HCT116 (cell line): ENCODE results near the gene CCDC124. TPM values are rescaled to one million over a fixed set of nuclear protein-coding genes. Genes with fewer than 3 reads are reported as not detected.

Source experiments
- ATAC-seq: fragments of 200-7000 bp; cut with Tn5 transposase; 2 replicates; pipeline ENCODE4 v1.9.1; 2020; ENCODE audit warnings: mild to moderate bottlenecking, moderate library complexity
- BruUV-seq: library from RNA; stranded (reverse); fragments of 400-500 nt; replicated peaks from 2 replicates; lab custom pipeline; 2021; lab: Mats Ljungman, UMichigan
- CTCF ChIA-PET: fragments of 300-600 bp; sonication (Branson Sonifier 250); formaldehyde crosslinking; loops from one replicate; lab custom pipeline; 2021; ENCODE audit warnings: antibody characterized with exemption; lab: Charles Lee
- POLR2A ChIA-PET: fragments of 300-600, 350-600 bp; sonication (Branson Sonifier 250); formaldehyde crosslinking; loops from one replicate; lab custom pipeline; 2021; ENCODE audit warnings: antibody characterized with exemption; lab: Charles Lee
- RAD21 ChIA-PET, 2 experiments: fragments of 300-600 bp; sonication (Branson Sonifier 250); formaldehyde crosslinking; loops; one replicate each; lab custom pipeline; 2023; ENCODE audit warnings: low total read pairs in 2 of 2; ENCODE audit not compliant: uncharacterized antibody in 2 of 2, unreplicated experiment in 2 of 2, low non-redundant PET in 1 of 2; lab: Charles Lee
- DNase-seq: peaks from one replicate; pipeline ENCODE4 v3.0.0-alpha.2; 2010; ENCODE audit warnings: low read depth, low spot score
- H2AFZ ChIP-seq: fragments of 200-600 bp; shearing (Covaris generic), sonication (generic); 2 replicates; pipeline ENCODE4 v1.6.1; 2017; ENCODE audit warnings: low read depth, mixed run types, mixed read lengths, antibody characterized with exemption, low read length; ENCODE audit not compliant: poor library complexity, severe bottlenecking
- H3K27ac ChIP-seq: 2 replicates; pipeline ENCODE4 v1.5.1; 2012; ENCODE audit warnings: low read depth, low read length
- H3K27me3 ChIP-seq: fragments of 200-600 bp; sonication (generic); 2 replicates; pipeline ENCODE4 v1.6.1; 2016; ENCODE audit warnings: mixed run types, low read length, mixed read lengths; ENCODE audit not compliant: insufficient read depth
- H3K36me3 ChIP-seq, 2 experiments: fragments of 200-500 bp in 1 of 2; fragments of 200-600 bp in 1 of 2; sonication (Bioruptor generic) in 1 of 2; sonication (generic) in 1 of 2; 2 replicates each; pipeline versions ENCODE4 v1.5.1 to v1.6.1; 2014 to 2016; ENCODE audit warnings: low read length in 2 of 2, inconsistent platforms in 1 of 2, mixed read lengths in 1 of 2, mixed run types in 1 of 2; ENCODE audit not compliant: insufficient read depth in 2 of 2, control insufficient read depth in 1 of 2
- H3K4me1 ChIP-seq, 2 experiments: fragments of 200-600 bp in 1 of 2; sonication (generic) in 1 of 2; 2 replicates each; pipeline versions ENCODE4 v1.5.1 to v1.6.1; 2012 to 2017; ENCODE audit warnings: low read length in 2 of 2, inconsistent platforms in 1 of 2, mild to moderate bottlenecking in 1 of 2, mixed read lengths in 1 of 2, mixed run types in 1 of 2, moderate library complexity in 1 of 2; ENCODE audit not compliant: insufficient read depth in 2 of 2, control insufficient read depth in 1 of 2
- H3K4me2 ChIP-seq: fragments of 200-600 bp; sonication (generic); 2 replicates; pipeline ENCODE4 v1.6.1; 2017; ENCODE audit warnings: mixed run types, low read length, mixed read lengths
- H3K4me3 ChIP-seq, 2 experiments: fragments of 200-600 bp in 1 of 2; sonication (generic) in 1 of 2; replicated peaks in 1 of 2; 2 replicates each; pipeline ENCODE4 v1.5.1; 2011 to 2016; ENCODE audit warnings: low read length in 2 of 2, control low read depth in 1 of 2, low read depth in 1 of 2, mild to moderate bottlenecking in 1 of 2, mixed read lengths in 1 of 2, mixed run types in 1 of 2
- H3K79me2 ChIP-seq: fragments of 200-600 bp; sonication (generic); 2 replicates; pipeline ENCODE4 v1.6.1; 2017; ENCODE audit warnings: mild to moderate bottlenecking, mixed run types, low read length, moderate library complexity, mixed read lengths; ENCODE audit not compliant: insufficient read depth
- H3K9ac ChIP-seq: fragments of 200-600 bp; sonication (generic); 2 replicates; pipeline ENCODE4 v1.6.1; 2016; ENCODE audit warnings: low read length, mixed read lengths
- H3K9me2 ChIP-seq: fragments of 200-600 bp; sonication (generic), shearing (Covaris generic); 2 replicates; pipeline ENCODE4 v1.6.1; 2017; ENCODE audit warnings: mixed run types, mild to moderate bottlenecking, moderate library complexity; ENCODE audit not compliant: insufficient read depth
- H3K9me3 ChIP-seq, 2 experiments: fragments of 200-500 bp in 1 of 2; fragments of 200-600 bp in 1 of 2; sonication (Bioruptor generic) in 1 of 2; sonication (generic) in 1 of 2; 2 replicates each; pipeline ENCODE4 v1.6.1; 2014 to 2017; ENCODE audit warnings: low read length in 2 of 2, mixed read lengths in 2 of 2, inconsistent platforms in 1 of 2, low read depth in 1 of 2, mild to moderate bottlenecking in 1 of 2, mixed run types in 1 of 2, moderate library complexity in 1 of 2; ENCODE audit not compliant: control insufficient read depth in 1 of 2, insufficient read depth in 1 of 2
- H4K20me1 ChIP-seq: fragments of 200-600 bp; sonication (generic), shearing (Covaris generic); 2 replicates; pipeline ENCODE4 v1.6.1; 2017; ENCODE audit warnings: mixed run types, mild to moderate bottlenecking, moderate library complexity; ENCODE audit not compliant: insufficient read depth
- ATF3 ChIP-seq: IDR thresholded peaks from 2 replicates; pipeline ENCODE4 v1.6.1; 2012
- CBX3 ChIP-seq: IDR thresholded peaks from 2 replicates; pipeline ENCODE4 v1.6.1; 2012; ENCODE audit warnings: low read depth
- EGR1 ChIP-seq: IDR thresholded peaks from 2 replicates; pipeline ENCODE4 v1.6.1; 2012; ENCODE audit warnings: low read depth
- EZH2 ChIP-seq: fragments of 200-600 bp; sonication (generic); IDR thresholded peaks from 2 replicates; pipeline ENCODE4 v1.6.1; 2017; ENCODE audit warnings: antibody characterized with exemption, mixed run types
- EZH2phosphoT487 ChIP-seq: fragments of 200-600 bp; IDR thresholded peaks from 2 replicates; pipeline ENCODE4 v1.6.1; 2018; ENCODE audit warnings: antibody characterized with exemption, borderline replicate concordance
- FOSL1 ChIP-seq: IDR thresholded peaks from 2 replicates; pipeline ENCODE4 v1.6.1; 2012; ENCODE audit warnings: low read depth
- JUND ChIP-seq: IDR thresholded peaks from 2 replicates; pipeline ENCODE4 v1.6.1; 2012
- MAX ChIP-seq: IDR thresholded peaks from 2 replicates; pipeline ENCODE4 v1.6.1; 2012
- POLR2A ChIP-seq: IDR thresholded peaks from 2 replicates; pipeline ENCODE4 v1.7.0; 2011; ENCODE audit warnings: borderline replicate concordance; ENCODE audit not compliant: insufficient read depth, insufficient read length; ENCODE audit errors: extremely low read depth
- POLR2AphosphoS5 ChIP-seq: IDR thresholded peaks from 2 replicates; pipeline ENCODE4 v1.6.1; 2011; ENCODE audit warnings: mild to moderate bottlenecking, low read depth, low read length, moderate library complexity
- REST ChIP-seq: IDR thresholded peaks from 2 replicates; pipeline ENCODE4 v1.6.1; 2012; ENCODE audit warnings: low read depth
- SIN3A ChIP-seq: IDR thresholded peaks from 2 replicates; pipeline ENCODE4 v1.6.1; 2012; ENCODE audit warnings: low read depth
- SP1 ChIP-seq: IDR thresholded peaks from 2 replicates; pipeline ENCODE4 v1.6.1; 2012; ENCODE audit warnings: low read depth
- SRF ChIP-seq: IDR thresholded peaks from 2 replicates; pipeline ENCODE4 v1.6.1; 2012; ENCODE audit warnings: low read depth
- TCF7L2 ChIP-seq: IDR thresholded peaks from 2 replicates; pipeline ENCODE4 v1.7.0; 2011; ENCODE audit warnings: borderline replicate concordance, inconsistent platforms; ENCODE audit not compliant: insufficient read depth, insufficient read length; ENCODE audit errors: extremely low read depth
- YY1 ChIP-seq: IDR thresholded peaks from 2 replicates; pipeline ENCODE4 v1.6.1; 2011; ENCODE audit warnings: low read length, low read depth, moderate library complexity, mild to moderate bottlenecking; ENCODE audit not compliant: insufficient replicate concordance; ENCODE audit errors: extremely low read depth
- ZBTB33 ChIP-seq: IDR thresholded peaks from 2 replicates; pipeline ENCODE4 v1.6.1; 2011; ENCODE audit warnings: mild to moderate bottlenecking, low read length, moderate library complexity; ENCODE audit not compliant: insufficient replicate concordance; ENCODE audit errors: extremely low read depth
- ZFX ChIP-seq: fragments of 450-650 bp; IDR thresholded peaks from 2 replicates; pipeline ENCODE4 v1.6.1; 2017
- ZNF274 ChIP-seq: fragments of 200-500 bp; sonication (Bioruptor generic); IDR thresholded peaks from 2 replicates; pipeline ENCODE4 v1.6.1; 2014; ENCODE audit warnings: mild to moderate bottlenecking, low read depth, low read length, inconsistent platforms
- intact Hi-C: fragments of 100-400 bp; cut with micrococcal nuclease; formaldehyde crosslinking; loops from 2 replicates; pipeline ENCODE4 v1.10.0; 2022
- total RNA-seq: library from RNA; stranded (reverse); gene quantifications from one replicate; pipeline ENCODE4 v1.2.1, GENCODE V29; 2021; ENCODE audit not compliant: unreplicated experiment

The CCDC124 gene
- total RNA-seq, 1 experiment from 2014 or later, result 177 TPM

GRCh38 chr19:17969096-17969792, 36.4 kb downstream of the CCDC124 start:
- H3K4me3 ChIP-seq, result no peak overlapping the region
- RAD21 ChIA-PET, result no interaction called here
- no peak overlapping the region for H3K4me2 ChIP-seq
- TF ChIP-seq EZH2phosphoT487, result no peak
- TF ChIP-seq EZH2, result no peak
- TF ChIP-seq SRF, result no peak
- TF ChIP-seq ZBTB33, result no peak
- no peak for TF ChIP-seq REST
- TF ChIP-seq POLR2AphosphoS5, result no peak
- TF ChIP-seq YY1, result no peak
- TF ChIP-seq EGR1, result no peak
- no peak for TF ChIP-seq ZNF274
- TF ChIP-seq MAX, result no peak
- TF ChIP-seq POLR2A, result no peak
- TF ChIP-seq SP1, result no peak
- no peak for TF ChIP-seq FOSL1
- TF ChIP-seq SIN3A, result no peak
- TF ChIP-seq ZFX, result no peak
- TF ChIP-seq ATF3, result no peak
- no peak for TF ChIP-seq JUND
- no peak for TF ChIP-seq CBX3
- no peak for TF ChIP-seq TCF7L2
- TF ChIP-seq, all 23 proteins: peak for 0
- Histone ChIP-seq H3K9me3 (no peaks in the 10 kb centered on the region), H3K27ac (no peak overlapping the region), H3K4me1 (peaks cover 0 to 10% of the 10 kb centered on the region in 2 experiments; a peak in 2 of 4 replicates), H2AFZ (no peak overlapping the region), H4K20me1 (no peaks in the 10 kb centered on the region), H3K79me2 (no peaks in the 10 kb centered on the region), H3K36me3 (no peaks in the 10 kb centered on the region), H3K9ac (no peak overlapping the region), H3K27me3 (no peaks in the 10 kb centered on the region), H3K9me2 (no peaks in the 10 kb centered on the region)
- intact Hi-C loops, result no loop called here
- CTCF ChIA-PET, result interaction anchor here (0.6 kb wide), 1 partner anchor 21 kb away, joined by 6 read pairs; no protein-coding TSS in a partner anchor
- POLR2A ChIA-PET, result no interaction called here
- DNase-seq (no peak), ATAC-seq (no peak)
- BruUV-seq, result no TSS peak
